CD4-positive, alpha-beta T cell treated with Interleukin-4 for 1 hour (primary cell): Measurements from ENCODE around the gene DDX17.
A peak's percentile ranks its signal among the peaks of the same experiment; 100 is the strongest.

Experiments
- DNase-seq, 2 donors: peaks; one replicate each; pipeline ENCODE4 v3.0.0-alpha.2; 2020 to 2022

Gene DDX17

DNA sequence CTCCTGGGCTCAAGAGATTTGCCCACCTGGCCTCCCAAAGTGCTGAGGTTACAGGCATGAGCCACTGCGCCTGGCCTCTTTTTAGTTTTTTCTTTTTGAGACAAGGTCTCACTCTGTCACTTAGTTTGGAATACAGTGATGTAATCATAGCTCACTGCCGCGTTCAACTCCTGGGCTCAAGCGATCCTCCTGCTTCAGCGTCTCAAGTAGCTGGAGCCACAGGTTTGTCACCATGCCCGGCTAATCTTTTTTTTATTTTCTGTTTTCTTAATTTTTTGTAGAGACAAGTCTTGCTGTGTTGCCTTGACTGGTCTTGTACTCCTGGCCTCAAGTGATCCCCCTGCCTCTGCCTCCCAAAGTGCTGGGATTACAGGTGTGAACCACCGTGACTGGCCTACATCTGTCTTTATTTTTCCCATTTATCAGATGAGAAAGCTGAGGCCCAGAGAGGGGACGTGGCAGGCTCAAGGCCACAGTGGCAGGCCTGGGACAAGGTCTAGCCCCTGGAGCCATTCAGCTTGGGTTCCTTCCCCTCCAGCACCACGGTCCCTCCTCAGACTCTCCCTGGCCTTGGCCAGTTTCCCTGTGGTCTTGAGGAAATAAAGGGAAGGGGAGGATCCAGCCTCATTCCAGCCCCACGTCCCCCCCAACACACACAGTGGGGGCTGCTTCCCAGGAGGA lies 41.0 kb downstream of the DDX17 start:
- DNase-seq = no peak

DNA sequence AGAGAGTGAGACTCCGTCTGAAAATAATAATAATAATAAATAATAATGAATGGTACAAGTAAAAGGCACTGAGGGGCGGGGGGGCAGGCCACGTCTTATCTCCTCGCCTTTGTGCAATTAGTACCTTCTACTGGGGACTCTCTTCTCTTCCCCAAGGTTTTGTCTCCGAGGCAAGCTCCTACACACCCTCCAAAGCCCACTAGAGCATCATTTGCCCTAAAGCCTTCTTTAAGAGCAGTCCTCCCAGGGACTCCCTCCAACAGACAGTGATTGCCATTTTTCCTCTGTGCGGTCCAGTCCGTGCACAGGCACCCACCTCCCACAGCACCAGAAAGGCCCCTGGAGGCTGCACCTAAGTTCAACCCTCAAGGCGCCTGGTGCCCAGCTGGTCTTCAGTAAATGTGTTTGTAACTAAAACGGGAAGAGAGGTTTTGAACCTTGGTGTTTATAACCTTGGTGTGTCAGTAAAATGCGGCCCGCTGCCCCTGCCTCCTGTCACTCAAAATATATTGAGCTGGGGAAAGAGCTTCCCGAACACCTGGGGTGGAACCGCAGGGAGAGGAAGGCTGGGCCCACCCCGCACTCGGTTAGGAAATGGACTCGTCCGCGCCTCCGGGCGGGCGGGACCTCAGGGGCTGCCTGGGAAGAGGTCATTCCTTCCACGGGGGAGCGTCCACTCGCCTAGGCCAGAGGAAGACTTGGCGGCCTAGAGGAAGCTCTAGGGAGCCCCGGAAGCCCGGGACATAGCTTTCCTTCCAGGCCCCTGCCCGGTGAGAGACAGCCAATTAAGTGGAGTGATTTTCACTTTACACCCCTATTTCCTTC lies 42.9 kb downstream of the DDX17 start:
- DNase-seq = no peak

DNA sequence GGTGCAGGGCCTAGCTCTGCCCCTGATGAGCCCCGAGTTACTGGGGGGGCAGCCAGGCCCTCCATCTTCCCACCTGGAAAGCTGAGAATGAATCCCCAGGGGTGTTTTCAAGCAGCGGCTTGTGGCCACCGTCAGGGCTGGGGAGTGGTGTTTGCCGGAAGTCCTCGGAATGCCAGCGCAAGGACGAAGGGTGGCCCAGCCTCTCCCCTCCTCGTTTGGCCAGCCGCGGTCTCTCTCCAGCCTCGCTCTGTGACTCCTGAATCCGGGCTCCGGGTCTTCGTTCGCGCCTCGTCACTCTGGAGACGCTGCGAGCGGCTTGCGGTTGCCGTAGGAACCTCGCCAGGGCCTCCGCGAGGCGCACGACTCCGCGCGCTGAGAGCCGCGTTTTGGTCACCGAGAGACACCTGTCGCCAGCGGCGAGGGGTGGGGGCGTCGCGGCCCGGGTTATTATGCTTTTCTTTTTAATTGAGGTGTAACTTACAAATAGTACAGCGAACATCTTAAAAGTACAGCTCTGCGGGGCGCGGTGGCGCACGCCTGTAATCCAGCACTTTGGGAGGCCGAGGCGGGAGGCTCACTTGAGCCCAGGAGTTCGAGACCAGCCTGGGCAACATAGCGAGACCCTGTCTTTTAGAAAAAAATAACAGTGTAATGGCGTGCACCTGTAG lies 44.6 kb downstream of the DDX17 start:
- peak; percentile 37 to 45 for DNase-seq

DNA sequence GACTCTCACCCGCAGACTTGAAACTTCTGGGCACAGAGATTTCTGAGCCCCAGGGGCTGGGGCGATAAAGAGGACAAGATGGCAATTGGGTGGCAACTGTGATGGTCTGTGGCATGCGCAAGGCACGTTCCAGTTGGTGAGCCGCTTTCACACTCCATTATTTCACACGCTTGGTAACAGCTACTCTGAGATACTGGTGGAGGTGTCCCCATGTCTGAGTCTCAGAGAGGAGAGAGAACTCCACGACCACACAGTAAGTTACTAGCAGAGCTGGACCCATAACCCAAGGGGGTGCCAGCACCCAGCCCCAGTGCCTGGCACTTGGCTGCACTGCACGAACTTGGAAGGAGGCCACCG lies 45.1 kb downstream of the DDX17 start:
- no peak for DNase-seq

DNA sequence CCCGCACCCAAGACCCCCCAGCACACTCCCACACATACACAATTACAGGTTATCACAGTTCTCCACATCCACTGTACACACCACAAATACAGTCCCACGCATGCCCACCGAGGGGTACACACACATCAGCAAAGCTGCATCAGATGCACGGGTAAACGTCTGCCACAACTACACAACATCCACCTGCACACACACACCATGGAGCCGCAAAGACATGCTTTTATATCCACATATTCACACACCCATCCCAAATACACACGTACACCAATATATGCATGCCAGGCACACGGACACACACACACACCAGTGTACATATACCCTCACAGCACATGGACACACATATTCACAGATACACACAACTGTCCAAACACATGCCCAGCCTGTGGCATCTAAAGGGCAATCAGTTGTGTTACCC lies 45.7 kb downstream of the DDX17 start:
- no peak for DNase-seq

DNA sequence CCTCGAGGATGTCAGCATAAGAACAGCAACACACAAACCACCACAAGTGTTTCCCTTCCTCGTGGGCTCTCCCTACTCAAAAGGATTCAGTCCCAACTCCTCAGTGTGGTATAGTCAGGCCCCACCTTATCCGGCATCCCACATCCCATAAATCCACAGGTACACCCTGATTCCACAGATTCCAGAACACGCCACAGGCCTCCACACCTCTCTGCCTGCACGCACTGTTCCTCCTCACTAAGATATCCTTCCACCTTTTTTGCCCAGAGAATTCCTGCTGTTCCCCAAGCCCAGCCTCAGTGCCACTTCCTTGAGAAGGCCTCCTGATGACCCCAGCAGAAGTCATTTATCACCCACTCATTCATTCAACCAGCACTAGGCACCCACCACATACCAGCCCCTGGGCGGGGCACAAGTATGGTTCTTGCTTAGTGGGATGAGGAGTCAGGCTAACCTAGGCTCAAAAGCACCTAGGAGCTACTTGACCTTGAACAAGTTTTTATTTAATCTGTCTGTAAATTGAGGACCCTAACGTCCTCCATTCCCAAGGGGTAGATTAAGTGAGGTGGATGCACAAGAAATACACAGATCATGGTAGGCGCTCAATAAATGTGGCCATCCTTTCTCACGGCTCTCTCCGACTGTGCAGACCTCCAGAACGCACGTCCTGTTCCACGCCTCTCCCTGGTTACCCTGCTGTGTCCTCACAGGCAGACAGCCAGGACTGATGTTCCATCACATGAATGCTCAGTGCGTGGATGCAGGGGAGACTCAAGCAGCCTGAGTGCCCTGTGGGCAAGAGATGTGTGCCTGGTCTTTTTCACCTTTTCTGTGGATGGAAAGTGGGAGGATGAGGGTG lies 49.0 kb downstream of the DDX17 start:
- no peak for DNase-seq

DNA sequence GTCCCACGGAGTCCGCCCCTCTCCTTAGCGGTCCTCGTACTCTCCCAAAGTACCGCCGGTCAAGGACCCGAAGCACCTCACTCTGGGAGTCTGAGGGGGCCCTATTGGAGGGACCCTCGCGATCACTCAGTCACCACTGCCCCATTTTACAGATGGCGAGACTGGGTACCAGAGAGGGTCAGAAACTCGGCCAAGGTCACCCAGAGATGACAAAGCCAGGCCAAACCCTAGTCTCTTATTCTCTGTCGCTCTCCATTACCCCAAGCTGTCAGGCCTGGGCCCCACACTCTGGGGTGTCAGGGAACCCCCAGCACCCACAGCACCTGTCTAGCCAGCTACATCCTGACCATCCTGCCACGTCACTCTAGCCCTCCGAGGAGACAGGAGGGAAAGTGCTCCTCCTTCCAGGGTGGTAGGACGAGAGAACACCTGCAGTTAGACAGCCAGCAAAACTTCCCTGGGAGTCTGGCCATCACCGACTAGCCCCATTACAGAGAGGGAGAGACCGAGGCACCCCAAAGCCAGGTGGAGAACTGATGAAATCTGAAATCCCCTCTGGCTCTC lies 49.8 kb downstream of the DDX17 start:
- DNase-seq = no peak

DNA sequence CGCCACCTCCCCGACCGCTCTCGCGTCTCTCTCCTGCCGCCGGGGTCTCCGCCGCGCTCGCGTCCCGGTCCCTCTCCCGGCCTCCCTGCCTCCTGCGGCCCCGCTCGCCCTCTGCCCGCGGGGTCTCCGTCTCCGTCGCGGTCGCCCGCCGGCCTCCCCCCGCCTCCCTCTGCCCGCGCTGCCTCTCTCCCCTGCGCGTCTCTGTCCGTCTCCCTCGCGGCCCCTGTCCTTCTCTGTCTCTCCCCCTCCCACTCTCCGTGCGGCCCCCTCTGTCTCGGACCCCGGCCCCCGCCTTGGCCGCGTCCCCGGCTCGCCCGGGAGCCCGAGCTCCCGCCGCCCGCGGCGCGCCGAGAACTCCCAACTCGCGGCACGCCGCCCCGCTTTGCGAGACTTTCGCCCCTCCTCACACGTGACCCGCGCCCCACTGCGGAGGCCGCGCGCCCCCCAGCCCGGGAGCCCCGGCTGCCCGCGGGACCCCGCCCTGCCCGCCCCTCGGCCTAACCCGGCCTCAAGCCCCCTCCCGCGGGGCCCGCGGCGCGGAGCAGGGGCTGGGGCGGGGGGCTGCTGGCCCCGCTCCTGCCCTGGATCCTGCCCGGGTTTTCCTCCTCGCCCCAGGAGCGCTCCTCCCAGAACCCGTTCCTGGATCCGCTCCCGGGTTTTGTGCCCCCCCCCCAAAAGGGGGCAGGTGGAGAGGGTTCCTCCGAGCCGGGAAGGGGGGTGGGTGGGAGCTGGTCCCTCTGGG lies 50.4 kb downstream of the DDX17 start:
- DNase-seq = no peak

DNA sequence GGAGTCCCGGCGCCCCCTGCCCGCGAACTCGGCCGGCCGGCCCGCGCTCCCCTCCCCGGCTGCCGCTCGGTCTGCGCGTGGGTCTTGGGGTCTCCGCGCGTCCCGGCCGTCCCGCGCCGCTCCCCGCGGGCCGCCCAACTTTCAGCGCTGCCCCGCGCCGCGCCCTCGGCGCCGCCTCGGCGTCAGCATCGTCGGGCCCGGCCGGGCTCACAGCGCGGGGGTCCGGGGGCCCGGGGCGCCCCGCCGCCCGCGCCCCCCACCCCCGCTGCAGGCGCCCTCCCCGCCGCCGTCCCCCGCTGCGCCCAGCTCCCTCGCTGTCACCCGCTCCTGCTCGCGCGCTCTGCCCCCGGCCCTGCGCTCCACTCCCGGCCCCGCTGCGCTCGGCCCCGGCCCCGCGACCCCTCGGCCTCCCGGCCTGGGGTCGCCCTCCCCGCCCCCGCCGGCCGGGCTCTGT lies 51.0 kb downstream of the DDX17 start, which contains the start of gene KCNJ4:
TSS of gene KCNJ4 (minus strand) at position 124 of the 454 bp plus-strand sequence. CDS start 27,067 bp downstream, outside the sequence.
- DNase-seq = no peak

DNA sequence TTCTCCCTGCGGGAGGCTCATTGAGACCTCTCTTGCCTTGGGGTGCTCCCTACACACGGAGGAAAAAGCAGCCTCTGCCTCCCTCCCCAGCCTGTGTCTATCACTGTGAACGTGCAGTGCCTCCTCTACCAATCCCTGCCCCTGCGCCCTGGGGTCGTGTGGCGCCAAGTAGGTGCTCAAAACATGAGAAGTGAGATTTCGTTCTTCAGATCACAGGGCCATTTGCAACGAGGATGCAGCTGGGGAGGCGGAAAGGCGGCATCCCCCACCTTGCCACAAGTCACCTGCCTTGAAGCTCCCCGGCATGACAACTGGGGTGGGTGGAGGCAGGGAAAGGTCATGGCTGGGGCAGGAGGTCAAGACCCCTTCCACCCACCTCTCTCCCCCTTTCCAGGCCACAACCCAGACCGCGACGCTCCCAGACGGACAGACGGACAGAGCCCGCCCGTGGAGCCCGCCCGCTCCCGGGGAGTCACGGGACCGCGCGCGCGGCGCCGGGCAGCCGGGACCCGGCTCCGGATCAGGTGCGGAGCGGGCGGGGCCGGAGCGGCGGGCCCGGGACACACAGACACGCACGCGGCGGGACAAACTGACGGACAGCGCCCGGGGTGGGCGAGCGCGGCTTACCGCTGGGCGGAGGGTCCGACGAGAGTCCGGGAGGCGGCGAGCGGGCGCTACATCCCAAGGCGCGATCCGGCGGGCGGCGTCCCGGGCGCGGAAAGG lies 51.6 kb downstream of the DDX17 start:
- DNase-seq = peak; percentile 13 to 17

DNA sequence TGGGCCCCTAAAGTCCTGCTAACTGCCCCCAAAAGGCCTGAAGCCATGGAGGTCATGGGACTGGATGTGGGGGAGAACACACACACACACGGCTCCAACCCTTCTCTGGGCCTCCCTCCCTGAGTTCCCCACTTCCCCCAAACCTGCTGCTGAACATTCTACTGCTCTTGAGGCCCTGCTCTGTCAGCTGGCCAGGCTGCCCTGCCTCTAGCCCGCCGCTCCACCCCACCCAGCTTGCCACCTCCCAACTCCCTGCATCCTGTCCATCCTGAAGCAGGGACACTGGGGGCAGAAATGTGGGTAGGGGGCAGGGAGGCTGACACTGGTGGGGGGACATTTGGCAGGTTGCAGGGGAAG lies 52.1 kb downstream of the DDX17 start:
- DNase-seq = no peak

DNA sequence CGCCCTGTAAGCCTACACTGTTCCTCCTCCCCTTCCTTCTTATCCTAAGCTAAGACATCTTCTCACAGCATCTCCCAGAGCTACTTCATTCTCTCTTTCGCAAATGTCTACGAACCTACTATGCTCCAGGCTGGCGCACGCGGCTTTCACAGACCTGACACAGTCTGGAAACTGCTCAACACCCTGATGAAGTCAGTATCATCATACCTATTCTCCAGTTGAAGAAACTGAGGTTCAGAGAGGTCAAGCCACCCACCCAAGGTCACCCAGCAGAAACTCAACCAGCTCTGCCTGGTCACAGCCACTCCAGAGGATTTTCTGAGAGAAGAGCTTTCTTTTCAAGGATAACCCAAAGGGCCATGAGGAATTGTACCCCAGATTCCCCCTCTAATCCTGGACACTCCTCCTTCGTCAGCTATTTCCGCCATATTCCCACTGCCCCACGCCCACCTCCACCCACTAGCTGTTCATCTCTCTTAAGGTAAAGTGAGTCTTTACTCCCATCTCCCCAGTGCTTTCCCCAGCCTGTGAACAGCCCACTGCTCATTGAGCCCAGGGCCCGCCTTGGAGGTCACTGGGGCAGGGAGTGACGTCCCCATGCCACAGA lies 52.9 kb downstream of the DDX17 start:
- no peak for DNase-seq

DNA sequence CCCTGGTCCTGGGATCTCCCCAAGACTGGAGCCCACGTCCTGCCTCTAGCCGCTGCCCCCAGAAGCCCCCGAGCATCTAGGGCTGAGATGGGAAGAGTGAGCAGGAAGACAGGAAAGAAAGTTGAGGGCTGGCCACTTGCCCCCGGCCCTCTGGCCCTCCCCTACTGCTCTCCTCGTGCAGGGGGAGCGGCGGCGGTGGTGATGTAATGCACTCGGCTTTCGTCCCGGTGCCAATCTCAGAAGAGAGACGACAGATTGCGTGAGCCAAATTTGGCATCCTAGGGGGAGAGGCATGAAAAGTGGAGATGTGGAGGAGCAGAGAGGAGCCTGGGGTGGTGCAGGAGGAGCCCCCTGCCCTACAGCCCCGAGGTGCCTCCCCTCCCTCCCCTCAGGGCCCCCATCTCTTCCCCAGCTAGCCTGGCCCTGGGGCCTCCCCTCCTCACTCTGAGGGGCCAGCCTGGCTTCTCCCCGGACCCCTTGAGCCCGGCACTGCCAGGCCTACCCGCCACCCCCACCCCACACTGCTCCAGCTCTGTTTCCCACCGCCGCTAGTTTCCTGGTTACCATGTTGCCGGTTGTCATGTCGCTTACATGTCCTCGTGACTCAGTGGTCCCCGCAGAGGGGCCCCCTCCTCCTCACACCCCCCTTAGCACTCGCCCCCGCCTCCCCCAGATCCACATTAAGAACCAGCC lies 53.6 kb downstream of the DDX17 start:
- no peak for DNase-seq

DNA sequence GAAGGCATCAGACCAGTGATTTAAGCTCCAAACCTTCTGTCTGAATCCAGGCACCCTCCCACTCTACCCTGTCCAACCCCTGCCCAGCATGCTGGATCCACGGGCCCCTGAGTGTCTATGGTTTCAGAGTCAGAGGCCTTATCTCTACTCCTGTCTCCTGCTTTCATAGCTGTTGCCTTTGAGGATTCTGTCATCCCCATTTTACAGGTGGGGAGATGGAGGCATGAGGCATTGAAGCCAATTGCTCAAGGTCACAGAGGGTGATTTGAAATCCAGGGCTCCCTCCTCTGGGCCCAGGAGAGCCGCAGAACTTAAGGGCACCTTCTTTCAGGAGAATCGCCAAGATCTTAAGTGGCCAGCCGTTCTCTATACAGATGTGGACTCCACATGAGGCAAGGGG lies 54.2 kb downstream of the DDX17 start:
- no peak for DNase-seq

DNA sequence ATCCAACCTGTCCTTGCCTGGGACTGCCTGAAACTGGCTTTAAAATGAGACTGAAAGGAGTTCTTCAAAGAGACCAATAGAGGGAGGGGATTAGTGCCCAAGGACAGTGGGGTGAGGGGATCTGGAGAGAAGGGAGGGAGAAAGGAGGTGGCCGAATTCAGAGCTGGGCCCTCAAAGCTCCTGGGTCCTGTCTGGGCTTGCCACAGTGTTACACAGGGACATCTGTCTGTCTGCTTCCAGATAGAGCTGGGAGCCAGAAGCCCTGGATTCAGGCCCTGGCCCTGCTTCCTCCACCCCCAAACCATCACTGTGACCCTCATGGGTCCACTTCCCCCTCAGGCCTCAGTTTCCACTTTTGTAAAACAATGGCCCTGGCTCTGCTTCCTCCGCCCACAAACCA lies 54.7 kb downstream of the DDX17 start:
- no peak for DNase-seq

DNA sequence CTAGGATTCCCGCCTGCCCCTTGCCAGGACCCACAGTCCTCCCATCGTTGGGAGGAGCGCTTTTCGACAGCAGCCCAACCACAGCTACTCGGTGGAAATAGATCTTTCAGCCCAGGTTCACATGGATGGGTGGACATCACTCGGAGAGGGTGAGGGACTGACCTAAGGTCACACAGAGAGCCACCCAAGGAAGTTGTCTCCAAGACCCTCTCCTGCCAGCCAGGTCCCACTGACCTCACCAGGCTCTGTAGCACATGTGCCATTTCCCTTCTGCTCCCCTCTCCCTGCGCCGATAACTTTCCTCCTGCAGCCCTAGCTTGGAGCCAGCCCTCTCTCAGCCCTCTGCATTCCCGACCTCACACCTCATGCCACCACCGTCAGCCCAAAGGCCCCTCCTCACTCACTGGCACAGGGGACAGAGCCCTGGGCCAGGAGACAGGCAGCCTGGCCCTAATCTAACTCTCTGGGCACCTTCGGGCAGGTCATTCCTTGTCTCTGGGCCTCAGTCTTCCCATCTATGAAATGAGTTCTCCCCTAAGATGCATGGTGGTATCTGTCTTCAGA lies 55.8 kb downstream of the DDX17 start:
- no peak for DNase-seq

DNA sequence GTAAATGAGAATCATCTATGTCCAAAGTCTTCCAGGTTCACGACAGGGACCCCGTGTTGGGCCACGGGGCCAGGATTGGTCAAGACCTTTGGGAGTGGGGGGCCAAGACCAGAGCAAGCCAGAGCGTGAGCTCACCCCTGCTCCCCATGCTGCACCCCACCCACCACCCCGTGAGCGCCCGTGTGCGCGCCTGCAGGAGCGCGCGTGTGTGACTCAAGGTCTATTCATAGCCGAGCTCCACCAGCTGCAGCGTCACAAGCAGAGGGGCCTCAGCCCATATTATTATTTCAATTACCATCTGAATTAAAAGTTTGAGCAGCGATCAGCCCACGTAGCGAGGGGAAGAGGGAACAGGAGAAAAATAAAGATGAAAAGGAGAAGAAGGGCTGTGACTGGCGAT lies 56.3 kb downstream of the DDX17 start:
- DNase-seq = no peak

DNA sequence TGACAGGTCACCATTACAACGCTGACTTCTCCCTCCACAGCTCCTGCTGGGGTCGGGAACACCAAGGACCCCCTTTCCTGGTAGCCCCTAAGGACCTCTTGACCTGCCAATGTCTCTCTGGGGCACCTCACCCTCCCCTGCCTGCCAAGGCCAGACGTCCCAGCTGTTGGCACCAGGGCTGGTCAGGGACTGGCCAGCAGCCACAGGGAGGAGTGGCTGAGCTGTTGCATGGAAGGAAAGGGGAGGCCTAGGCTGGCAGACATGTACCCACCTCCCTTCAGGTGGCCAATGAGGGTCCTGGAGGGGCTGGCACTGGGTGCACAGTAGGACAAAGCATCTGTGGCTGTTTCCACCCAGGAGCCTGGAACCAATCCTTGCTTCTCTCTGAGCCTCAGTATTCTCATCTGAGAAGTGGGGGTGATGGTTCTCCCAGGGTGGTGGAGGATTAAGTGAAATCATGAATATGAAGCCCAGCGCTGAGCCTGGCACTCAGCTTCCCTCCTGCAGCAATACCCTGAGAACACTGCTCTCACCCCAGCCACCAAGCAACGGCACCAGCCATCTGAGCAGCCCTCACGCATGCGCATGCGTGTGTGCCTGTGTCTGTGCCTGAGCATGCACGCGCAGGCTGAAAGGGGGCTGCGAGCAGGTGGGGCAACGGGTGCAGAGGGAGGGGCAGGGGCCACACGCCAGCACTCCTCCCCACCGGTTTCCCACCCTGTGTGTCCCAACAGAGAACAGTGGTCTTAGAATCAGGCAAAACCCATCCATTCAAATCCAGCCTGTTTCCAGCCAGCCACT lies 57.0 kb downstream of the DDX17 start:
- DNase-seq = no peak
